C4-2B (cell line): ENCODE results near the gene SPG7.

Experiments
- H3K27ac ChIP-seq: fragments of 450-650 bp; 2 replicates; pipeline ENCODE4 v1.5.1; 2017
- ZFX ChIP-seq: fragments of 450-650 bp; IDR thresholded peaks from 2 replicates; pipeline ENCODE4 v1.6.1; 2017
- TF ChIP-seq, protein P1 (sequence below): fragments of 450-650 bp; conservative IDR thresholded peaks from 2 replicates; pipeline ENCODE4 v1.5.1; 2017; ENCODE audit warnings: mild to moderate bottlenecking

SPG7 gene

DNA sequence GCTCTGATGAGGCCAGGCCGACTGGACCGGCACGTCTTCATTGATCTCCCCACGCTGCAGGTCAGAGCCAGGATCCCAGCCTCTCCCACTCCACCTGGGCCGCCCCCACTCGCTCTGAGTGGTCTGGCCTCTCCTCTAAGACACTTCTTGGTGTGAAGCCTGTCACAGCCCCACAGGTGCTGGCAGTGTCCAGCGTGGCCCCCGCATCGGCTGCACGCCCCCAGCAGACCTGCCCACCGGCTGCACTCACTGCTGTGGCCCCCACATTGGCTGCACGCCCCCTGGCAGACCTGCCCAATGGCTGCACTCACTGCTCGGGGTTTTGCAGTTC lies 36.5 kb downstream of the SPG7 start:
- TF ChIP-seq ZFX: no peak
- TF ChIP-seq, protein P1, sequence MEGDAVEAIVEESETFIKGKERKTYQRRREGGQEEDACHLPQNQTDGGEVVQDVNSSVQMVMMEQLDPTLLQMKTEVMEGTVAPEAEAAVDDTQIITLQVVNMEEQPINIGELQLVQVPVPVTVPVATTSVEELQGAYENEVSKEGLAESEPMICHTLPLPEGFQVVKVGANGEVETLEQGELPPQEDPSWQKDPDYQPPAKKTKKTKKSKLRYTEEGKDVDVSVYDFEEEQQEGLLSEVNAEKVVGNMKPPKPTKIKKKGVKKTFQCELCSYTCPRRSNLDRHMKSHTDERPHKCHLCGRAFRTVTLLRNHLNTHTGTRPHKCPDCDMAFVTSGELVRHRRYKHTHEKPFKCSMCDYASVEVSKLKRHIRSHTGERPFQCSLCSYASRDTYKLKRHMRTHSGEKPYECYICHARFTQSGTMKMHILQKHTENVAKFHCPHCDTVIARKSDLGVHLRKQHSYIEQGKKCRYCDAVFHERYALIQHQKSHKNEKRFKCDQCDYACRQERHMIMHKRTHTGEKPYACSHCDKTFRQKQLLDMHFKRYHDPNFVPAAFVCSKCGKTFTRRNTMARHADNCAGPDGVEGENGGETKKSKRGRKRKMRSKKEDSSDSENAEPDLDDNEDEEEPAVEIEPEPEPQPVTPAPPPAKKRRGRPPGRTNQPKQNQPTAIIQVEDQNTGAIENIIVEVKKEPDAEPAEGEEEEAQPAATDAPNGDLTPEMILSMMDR: no peak
- H3K27ac ChIP-seq: no peak overlapping the region

DNA sequence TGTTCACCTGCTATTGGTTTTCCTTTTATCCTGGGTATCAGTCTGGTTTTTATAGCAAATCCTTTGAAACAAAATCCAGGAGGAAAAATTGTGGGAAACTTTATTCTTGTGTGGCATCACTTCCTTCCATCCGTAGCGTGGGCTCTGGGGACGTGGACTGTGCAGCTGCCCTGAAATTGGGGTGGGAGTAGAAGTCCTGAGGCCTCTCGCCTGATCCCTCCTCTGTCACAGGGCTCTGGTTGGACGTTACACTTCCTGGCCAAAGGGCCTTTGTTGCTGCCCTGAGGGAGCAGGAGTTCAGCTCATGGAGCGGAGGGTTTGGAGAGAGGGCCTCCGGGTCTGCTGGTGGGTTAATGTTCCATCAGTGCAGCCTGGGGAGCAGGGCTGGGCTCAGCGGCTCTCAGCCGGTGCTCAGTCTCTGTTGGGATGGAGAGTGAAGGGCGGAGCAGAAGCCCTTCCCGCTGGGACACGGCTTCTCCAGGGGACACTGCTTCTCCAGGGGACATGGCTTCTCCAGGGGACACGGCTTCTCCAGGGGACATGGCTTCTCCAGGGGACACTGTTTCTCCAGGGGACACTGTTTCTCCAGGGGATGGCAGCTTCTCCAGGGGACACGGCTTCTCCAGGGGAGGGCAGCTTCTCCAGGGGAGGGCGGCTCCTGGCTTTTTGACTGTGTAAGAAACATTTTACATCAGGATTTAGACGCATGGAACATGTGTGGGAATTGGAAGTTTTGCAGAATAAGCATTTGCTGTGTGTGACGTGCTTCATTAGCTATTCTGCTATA lies 37.0 kb downstream of the SPG7 start:
- no peak overlapping the region for H3K27ac ChIP-seq
- TF ChIP-seq, protein P1: no peak
- no peak for TF ChIP-seq ZFX

DNA sequence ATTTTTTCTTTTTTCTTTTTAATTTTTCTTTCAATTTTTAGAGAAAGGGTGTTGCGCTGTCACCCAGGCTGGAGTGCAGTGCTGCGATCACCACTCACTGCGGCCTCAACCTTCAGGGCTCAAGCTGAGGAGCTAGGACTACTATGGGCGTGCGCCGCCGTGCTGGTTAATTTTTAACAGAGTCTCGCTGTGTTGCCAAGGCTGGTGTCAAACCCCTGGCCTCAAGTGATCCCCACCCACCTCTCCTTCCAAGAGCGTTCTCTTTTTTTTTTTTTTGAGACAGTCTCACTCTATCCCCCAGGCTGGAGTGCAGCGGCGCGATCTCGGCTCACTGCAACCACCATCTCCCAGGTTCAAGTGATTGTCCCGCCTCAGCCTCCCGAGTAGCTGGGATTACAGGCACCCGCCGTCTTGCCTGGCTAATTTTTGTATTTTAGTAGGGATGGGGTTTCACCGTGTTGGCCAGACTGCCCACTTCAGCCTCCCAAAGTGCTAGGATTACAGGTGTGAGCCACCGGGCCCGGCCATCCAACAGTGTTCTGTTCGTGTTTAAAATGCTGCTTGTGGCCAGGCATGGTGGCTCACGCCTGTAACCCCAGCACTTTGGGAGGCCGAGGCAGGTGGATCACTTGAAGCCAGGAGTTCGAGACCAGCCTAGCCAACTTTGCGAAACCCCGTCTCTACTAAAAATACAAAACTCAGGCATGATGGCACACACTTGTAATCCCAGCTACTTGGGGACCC lies 37.8 kb downstream of the SPG7 start:
- TF ChIP-seq, protein P1: no peak
- TF ChIP-seq ZFX: no peak
- H3K27ac ChIP-seq: no peak overlapping the region

DNA sequence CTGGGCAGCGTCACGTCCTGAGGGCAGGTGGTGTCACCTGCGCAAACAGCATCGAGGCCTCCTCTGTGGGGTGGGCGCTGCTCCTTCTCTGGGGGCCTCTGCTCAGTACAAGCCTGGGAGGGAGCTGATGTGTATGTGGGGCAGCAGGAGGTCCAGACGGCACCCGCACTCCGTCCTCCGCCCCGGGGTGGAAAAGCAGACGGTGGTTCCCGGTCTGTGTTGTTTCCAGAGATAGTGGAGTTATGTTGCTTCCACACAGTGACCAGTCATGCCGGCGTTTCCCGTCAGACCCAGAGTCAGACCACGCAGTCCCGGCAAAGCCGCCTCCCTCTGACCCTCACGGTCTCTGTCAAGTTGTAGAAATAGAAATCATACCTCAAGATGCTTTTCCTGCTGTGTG lies 38.6 kb downstream of the SPG7 start:
- TF ChIP-seq, protein P1: no peak
- TF ChIP-seq ZFX: no peak
- no peak overlapping the region for H3K27ac ChIP-seq

DNA sequence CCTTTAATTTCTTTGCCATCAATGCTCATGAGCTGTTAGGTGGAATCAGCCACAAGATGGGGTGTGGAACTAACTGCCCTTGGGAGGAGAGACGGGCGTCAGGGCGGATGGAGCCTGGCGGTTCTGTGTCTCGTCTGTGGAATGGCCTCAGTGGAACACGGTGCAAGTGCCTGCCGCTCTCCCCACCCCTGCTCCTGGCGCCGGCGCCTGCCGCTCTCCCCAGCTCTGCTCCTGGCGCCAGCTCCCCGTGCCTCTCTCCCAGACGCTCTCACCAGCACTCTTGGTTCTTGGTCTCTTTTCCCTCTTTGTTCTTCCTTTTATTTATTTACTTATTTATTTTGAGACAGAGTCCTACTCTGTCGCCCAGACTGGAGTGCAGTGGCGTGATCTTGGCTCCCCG lies 39.1 kb downstream of the SPG7 start:
- TF ChIP-seq ZFX: no peak
- no peak overlapping the region for H3K27ac ChIP-seq

DNA sequence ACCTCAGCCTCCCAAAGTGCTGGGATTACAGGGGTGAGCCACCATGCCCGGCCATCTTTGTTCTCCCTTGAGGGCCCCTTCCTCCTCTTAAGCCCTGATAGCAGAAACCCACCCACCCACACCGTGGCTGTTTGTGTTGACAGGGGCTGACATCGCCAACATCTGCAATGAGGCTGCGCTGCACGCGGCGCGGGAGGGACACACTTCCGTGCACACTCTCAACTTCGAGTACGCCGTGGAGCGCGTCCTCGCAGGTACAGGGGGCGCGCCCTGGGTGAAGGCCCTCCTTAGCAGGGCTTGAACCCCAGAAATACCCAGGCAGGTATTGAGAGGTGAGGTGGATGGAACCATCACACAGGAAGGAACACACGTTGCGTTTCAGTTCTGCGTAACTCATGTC lies 39.7 kb downstream of the SPG7 start:
- TF ChIP-seq, protein P1: no peak
- TF ChIP-seq ZFX: no peak
- no peak overlapping the region for H3K27ac ChIP-seq

DNA sequence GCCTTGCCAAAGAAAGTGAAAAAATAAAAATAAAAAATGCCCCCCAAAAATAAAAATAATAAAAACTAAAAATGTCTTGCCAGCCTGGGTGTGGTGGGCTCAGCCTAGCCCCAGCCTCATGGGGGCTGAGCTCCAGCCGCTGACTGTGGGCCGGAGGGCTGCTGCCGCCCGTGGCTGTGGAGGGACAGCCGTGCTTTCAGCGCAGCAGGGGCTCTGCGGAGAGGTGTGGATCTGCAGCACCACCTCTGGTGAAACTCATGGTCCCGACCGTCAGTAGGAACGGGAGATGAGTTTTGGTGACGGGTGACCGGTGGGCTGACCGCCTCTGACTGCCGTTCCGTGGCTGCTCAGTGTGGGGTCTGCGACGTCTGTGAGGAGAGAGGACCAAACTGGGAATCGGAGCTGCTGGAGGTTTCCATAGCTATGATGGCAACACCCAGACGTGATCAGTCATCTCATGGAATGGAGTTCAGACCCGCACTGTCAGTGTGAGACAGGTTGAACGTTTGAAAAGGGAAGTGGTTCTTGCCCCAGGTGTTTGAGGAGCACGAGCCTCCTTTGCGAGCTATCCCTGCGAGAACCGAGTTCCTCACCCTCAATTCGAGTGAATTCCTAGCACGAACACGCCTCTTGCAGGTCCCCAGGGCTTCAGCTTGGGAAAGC lies 40.3 kb downstream of the SPG7 start:
- TF ChIP-seq ZFX: no peak
- TF ChIP-seq, protein P1: no peak
- H3K27ac ChIP-seq: no peak overlapping the region
